Fibroblast of skin of left quadriceps (primary cell): ENCODE data around the gene TSPAN18.

ENCODE experiments used
- DNase-seq, 2 experiments: peaks; one replicate each; pipeline ENCODE4 v3.0.0-alpha.2; 2013; ENCODE audit warnings: low read depth in 2 of 2

TSPAN18 gene

GRCh38 chr11:44737245-44738085 is 10.7 kb downstream of the TSPAN18 start:
- no peak for DNase-seq

GRCh38 chr11:44738791-44739190 is 12.0 kb downstream of the TSPAN18 start:
- no peak for DNase-seq

GRCh38 chr11:44740967-44741366 is 14.2 kb downstream of the TSPAN18 start:
- no peak for DNase-seq

GRCh38 chr11:44741976-44742375 is 15.2 kb downstream of the TSPAN18 start:
- DNase-seq, result no peak

GRCh38 chr11:44742508-44743246 is 15.9 kb downstream of the TSPAN18 start:
- DNase-seq, result no peak

- DNase-seq, result no peak
These were observed 16.6 kb downstream of the TSPAN18 start for GRCh38 chr11:44743326-44743725.

- DNase-seq, result no peak
These were observed 17.3 kb downstream of the TSPAN18 start for GRCh38 chr11:44743959-44744557.

GRCh38 chr11:44746894-44747293 is 20.1 kb downstream of the TSPAN18 start:
- DNase-seq, result no peak

GRCh38 chr11:44747316-44747715 is 20.6 kb downstream of the TSPAN18 start:
- DNase-seq, result peak; percentile 92 to 94

- no peak for DNase-seq
These were observed 21.1 kb downstream of the TSPAN18 start for GRCh38 chr11:44747836-44748235.

- no peak for DNase-seq
These were observed 21.8 kb downstream of the TSPAN18 start for GRCh38 chr11:44748606-44749005.

GRCh38 chr11:44749189-44749588 is 22.4 kb downstream of the TSPAN18 start:
- DNase-seq, result no peak

- no peak for DNase-seq
These were observed 24.0 kb downstream of the TSPAN18 start for GRCh38 chr11:44750551-44751465.

- no peak for DNase-seq
These were observed 25.5 kb downstream of the TSPAN18 start for GRCh38 chr11:44752300-44752699.

GRCh38 chr11:44752713-44753112 is 26.0 kb downstream of the TSPAN18 start:
- DNase-seq, result peak; percentile 82 to 85

GRCh38 chr11:44753961-44754645 is 27.3 kb downstream of the TSPAN18 start:
- peak in 1 of 2 experiments; percentile 51 for DNase-seq

- no peak for DNase-seq
These were observed 28.3 kb downstream of the TSPAN18 start for GRCh38 chr11:44754876-44755555.

- DNase-seq, result peak; percentile 81 to 83
These were observed 29.1 kb downstream of the TSPAN18 start for GRCh38 chr11:44755556-44756523.

GRCh38 chr11:44758983-44759382 is 32.2 kb downstream of the TSPAN18 start:
- DNase-seq, result no peak
